GM18858 (cell line): ENCODE measurements around the gene SPIRE1.
"Not testable (repeated sequence)": the region's sequence is repeated elsewhere in the genome, so short reads cannot be mapped to it uniquely, and the experiment has no call there.

Experiments used
- ATAC-seq: cut with Tn5 transposase; IDR thresholded peaks from one replicate; pipeline ENCODE4 v1.9.1; 2021; ENCODE audit not compliant: unreplicated experiment

SPIRE1 gene

DNA sequence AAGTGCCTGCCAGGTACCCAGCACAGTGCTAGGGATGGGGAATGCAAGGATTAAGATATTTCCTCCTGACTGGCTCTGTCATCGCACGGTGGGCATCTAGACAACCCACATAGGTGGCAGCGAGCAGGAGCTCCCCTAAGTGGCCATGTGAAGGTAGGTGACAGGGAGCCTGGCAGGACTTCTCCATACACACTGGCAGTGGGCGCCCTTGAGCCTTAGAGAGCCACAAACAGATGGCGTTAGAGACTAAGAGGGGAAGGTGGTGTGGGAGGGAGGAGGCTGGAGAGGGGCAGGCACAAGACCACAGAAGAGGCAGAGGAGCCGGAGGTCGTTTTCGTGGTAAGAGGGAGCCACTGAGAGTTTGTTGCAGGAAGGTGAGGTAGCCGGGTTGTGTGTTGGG is 235.0 kb downstream of the SPIRE1 start:
- ATAC-seq: no peak

DNA sequence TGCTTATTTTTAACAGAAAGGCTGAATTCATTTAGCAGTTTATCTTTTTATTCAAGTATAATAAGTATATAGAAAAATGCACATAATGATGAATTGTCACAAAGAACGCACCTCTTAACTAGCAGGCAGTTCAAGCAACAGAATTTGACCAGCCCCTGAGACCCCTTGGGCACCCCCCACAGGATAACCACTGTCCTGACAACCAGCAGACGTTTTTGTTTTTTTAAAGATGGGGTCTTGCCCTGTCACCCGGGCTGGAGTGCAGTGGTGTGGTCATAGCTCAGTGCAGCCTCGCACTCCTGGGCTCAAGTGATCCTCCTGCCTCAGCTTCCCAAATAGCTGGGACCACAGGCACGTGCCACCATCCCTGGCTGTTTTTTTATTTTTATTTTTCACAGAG is 236.2 kb downstream of the SPIRE1 start:
- ATAC-seq: no peak

DNA sequence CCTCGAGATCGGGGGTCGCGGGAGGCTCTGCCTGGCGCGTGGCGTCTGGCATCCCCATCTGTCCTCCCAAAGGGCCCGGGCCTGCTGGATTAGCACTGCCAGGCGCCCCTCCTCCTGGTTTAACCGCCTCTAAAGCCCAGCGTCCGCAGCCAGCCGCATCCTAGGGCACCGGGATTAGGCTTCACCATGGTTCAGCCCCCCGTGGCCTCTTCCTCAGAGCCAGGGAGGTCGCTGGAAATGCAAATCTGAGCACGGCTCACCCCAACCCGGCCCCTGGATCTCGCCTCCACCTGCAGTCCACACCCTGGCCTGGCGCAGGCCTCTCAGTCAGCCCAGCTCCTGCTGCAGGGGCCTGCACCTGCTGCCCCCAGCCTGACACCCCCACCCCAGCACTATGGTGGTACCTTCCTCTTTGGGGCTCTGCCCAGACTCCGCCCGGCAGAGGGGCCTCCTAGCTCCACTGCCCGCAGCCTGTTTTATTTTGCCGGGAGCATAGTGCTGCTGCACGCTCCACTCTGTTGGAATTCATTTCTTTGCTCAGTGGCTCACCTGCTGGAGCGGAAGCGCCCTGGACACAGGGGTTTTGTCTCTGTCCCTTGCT is 237.0 kb downstream of the SPIRE1 start:
- no peak for ATAC-seq

DNA sequence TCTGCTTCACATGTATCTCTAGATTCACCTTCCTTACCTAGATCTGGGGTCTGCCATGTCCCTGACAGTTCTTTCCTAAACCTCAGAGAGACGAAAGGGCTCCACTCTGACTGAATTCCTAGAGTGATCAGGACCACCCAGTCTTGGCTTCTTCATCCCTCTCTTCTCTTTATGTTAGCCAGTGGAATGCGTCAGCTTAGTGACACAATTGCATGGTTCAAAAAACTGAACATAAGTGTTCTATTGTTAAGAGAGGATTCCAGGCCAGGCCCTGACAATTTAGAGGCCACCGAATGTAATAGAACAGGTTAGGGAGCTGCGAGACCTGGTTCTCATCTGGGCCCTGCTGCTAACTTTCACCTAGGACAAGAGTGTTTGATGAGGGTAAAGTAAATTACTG is 240.2 kb downstream of the SPIRE1 start:
- ATAC-seq: no peak

DNA sequence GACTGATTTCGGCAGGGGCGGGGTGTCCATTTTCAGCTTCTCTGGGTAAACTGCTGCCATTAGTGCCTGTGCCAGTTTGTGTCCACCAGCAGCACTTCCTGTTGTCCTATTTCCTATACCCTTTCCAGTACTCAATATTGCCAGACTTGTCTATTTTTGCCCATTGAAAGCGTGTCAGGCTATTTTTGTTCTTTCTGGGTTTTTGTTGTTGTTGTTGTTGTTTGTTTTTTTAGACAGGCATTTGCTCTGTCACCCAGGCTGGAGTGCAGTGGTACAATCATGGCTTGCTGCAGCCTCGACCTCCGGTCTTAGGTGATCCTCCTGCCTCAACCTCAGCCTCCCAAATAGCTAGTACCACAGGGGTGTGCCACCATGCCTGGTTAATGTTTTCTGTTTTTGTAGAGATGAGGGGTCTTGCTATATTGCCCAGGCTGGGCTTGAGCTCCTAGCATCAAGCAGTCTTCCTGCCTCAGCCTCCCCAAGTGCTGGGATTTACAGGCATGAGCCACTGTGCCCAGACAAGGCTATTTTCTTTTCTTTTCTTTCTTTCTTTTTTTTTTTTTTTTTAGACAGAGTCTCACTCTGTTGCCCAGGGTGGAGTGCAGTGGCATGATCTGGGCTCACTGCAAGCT is 241.7 kb downstream of the SPIRE1 start:
- ATAC-seq: no peak

DNA sequence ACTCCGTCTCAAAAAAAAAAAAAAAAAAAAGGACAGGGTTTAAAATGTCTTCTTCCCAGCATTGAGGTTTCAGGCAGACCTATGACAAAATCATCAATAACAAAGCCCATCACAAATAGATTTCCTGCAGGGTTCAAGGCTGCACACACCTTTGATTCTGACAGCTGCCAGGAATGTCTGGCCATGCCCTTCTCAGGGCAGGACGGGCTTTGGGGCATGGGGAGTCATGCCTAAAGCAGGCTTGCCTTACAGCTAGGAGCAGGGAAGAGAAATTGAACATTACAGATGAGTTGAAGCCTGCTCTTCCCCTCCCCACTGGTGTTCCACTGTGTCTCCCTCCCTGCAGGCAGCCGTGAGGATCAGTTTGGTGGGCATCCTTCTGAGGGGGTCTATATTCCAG is 246.5 kb downstream of the SPIRE1 start:
- no peak for ATAC-seq

DNA sequence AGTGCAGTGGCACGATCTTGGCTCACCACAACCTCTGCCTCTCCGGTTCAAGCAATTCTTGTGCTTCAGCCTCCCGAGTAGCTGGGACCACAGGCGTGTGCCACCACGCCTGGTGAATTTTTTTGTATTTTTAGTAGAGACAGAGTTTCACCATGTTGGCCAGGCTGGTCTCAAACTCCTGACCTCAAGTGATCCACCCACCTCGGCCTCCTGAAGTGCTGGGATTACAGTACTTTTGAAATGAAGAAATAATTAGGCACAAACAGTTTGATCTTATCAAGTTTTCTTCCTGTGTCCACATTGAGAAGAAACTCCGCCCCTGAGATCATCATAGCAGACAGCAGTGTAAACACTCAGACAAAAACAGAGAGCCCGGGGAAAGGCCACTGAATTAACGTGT is 247.2 kb downstream of the SPIRE1 start:
- not testable (repeated sequence) for ATAC-seq

DNA sequence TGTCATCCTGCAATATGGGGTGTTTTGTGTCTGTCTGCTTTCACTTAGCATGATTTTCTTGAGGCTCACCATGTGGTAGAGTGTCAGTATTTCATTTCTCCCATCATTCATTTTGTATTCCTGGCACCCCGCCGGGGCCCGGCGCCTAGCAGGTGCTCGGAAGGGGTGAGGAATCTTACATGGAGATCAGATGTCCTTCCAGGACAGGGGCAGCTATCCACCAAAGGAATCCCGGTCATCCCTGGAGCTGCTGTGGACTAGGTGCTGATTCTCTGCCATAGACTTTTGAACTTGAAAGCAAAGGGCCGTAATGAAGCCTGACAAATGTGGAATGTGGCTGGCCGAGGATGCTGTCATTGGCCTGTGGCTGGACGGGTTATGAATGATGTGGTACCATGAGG is 247.8 kb downstream of the SPIRE1 start:
- no peak for ATAC-seq

DNA sequence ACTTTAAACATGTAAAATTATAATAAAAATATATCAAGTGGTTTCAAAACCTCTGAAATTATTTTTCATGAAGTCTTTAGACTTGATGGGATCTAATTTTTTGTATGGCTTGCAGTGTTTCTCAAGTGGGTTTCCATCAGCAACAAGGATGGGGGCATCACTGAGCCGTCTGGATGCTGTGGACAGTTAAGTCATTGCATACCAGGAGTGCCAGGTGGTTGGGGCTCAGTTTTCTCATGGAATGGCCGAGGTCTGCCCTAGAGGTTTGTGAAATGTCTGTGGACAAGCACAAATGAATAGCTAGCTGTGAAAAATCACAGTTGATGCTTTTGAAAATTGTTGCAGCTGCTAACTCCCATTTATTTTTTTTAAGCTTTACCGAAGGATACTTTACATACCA is 248.4 kb downstream of the SPIRE1 start:
- ATAC-seq: no peak

DNA sequence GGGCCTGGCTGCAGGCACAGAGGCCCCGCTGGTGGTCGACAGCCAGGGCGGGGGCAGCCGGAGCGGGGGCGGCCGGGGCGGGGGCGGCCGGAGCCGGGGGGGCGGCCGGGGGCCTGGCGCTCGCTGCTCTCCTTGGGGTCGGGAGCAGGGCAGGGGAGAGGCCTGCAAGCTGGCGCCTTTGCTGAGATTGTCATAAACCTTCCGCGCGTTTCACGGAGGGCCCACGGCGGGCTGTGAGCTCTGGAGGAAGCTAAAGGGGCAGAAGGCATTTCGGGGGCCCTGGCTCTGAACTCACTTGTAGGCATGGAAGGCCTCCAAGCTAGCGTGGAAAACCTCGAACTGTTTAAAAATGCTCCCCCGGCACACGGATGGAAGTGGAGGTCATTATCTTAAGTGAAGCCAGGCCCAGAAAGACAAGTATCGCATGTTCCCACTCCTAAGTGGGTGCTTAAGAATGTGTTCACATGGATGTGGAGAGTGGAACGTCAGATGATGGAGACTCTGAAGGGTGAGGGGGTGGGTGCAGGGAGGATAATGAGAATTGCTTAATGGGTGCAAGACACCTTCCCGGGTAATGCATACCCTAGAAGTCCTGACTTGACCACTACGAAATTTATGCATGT is 249.5 kb downstream of the SPIRE1 start:
- ATAC-seq: peak; percentile 5

DNA sequence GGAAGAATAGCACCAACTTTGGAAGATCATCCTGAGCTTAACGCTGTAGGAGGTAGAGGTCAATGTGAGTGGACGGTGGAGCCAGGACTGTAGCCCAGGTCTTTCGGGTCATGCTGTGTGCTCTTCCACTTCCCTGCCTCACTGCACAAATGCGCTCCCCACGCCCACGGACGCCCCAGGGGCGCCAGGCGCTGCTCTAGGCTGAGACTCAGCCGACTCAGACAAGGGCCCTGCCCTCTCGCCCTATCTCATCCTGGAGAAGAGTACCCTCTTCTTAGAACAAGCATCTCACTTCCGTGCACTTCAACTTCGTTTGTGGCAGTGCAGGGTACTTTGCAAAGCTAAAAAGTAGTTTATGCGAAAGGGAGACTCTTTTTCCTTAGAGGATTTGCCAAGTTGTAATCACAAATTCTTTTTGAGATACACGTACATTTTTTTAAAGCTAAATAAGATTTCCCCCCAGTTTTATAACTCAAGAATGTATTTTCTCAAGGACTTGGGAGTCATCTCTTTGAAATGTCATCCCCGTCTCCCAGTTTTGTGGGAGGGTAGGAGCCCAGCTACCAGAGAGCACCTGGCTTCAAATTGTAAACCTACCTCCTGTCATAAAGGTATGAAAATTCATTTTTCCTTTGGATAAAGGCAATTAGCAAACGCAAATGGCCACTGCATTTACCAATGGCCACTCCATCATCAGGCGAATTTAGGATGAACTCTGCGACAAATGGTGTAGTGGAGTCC is 251.4 kb downstream of the SPIRE1 start:
- no peak for ATAC-seq

DNA sequence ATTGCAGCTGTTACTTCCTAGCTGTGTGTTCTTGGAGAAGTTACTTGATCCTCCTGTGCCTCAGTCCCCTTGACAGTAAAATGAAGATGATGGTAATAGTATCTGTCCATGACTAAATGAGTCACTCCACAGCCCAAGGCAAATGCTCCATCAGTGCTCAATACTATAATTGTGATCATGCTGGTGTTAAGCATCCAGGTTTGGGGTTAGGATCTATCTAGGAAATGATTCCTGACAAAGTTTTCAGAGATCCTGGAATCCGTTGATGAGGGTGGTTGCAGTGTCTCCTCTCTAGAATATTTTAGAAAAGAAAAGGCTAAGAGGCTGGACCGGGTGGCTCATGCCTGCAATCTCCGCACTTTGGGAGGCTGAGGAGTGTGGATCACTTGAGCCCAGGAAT is 252.8 kb downstream of the SPIRE1 start:
- no peak for ATAC-seq

DNA sequence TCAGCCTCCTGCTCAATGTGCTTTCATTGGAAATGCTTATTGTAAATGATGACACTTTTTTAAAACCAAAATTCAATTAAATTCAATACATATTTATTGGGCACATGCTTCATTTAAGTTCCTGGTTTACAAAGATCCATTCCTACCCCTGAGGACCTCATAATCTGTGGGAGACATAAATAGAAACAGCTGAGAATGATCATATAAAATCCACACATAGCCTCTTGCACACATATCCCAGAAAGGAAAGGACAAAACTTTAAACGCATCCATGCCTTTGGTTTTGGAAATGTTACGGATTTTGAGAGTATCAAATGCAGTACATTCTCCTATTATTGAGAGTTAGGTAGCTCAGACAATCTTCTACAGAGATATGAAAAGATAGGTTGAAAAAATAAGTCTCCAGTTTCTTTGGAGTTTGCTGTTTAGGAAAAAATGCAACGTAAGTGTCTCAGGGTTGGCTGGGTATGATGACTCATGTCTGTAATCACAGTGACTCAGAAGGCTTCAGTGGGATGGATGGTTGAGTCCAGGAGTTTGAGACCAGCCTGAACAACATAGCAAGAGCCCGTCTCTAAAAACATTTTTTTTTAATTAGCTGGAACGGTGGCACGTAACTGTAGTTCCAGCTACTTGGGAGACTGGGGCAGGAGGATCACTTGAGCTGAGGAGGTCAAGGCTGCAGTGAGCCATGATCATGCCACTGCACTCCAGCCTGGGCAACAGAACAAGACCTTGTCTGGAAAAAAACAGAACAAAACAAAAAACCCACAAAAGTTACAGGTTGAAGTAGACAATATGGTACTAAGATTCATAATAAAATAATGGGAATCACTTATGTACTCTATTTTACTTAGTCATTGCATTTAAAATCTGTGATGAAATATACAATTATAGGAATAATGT is 254.1 kb downstream of the SPIRE1 start:
- ATAC-seq: no peak

DNA sequence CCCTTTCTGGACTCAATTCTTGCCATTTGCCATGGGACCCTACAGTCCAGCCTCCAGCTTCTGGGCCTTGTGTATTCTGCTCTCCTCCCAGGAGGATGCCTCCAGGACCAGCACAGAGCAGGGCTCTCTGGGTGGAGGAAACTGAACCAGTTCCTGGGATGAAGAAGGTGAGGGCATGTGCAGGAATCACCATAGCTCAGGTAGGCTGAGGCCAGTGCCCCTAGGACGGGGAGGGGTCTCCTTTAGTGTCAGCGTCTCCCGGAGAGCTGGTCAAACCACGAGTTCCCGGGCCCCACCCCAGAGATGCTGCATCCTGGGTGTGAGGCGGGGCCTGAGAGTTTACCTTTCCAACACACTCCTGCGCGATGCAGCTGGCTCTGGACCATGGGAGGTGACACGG is 256.0 kb downstream of the SPIRE1 start:
- no peak for ATAC-seq

DNA sequence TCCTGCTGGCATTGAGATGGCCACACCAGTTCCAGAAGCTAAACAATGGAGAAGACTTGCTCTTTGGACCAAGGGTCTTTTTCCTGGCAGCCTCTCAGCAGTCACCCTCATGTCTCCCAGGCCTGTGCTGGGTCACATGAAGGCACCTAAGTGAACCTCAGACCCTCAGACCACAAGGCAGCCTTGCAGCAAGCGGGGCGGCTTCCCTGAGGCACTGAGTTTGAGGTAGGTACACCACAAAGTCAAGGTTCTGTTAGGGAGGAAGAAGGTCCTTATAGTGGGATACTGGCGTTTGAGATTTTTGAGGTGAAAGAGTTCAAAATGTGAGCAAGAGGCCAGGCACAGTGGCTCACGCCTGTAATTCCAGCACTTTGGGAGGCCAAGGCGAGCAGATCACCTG is 258.7 kb downstream of the SPIRE1 start:
- no peak for ATAC-seq

DNA sequence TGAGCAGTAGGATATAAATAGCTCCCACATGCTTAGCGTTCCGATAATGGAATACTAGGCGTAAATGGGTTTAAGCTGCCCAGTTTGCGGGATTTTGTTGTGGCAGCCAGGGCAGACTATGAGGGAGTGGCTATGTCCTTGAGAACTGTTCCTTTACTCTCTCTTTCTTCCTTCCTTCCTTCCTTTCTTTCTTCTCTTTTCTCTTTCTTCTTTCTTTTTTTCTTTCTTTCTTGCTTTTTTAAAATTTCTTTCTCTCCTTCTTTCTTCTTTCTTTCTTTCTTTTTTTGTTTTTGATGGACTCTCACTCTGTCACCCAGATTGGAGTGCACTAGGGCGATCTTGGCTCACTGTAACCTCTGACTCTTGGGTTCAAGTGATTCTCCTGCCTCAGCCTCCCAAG is 259.3 kb downstream of the SPIRE1 start:
- no peak for ATAC-seq

DNA sequence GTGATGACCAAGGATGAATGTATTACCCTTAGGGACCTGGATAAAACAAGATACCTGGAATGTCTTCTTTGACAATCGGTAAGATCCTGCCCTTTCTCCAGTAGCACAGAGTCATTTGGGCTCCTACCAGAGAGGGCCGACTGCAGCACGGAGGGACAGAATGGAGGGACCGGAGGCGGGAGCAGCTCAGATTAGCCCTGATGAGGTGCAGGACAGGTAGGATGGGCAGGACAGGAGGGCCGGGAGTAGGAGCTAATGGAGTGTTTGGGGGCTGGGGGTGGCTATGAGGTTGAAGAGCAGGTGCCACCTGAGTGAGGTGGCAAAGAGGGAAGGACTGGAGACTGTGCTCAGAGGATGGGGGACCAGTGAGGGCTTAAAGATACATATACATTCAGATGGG is 260.1 kb downstream of the SPIRE1 start:
- no peak for ATAC-seq

DNA sequence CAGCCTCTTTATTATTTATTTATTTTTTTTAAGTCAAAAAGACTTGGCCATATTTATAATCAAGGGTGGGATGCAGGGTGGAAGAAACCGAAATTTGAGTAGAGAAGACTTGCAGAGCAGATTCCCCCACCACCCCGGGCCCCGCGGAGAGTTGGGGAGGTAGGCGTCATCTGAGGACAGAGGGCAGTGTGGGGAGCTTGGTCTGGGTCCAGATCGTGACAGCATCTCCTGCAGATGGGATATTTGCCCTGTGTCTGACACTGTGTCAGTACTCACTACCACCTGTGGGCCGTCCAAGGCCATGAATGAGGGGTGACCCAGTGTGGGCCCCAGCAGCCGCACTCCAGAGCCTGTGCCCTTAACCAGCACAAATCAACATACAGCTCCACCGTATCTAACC is 260.7 kb downstream of the SPIRE1 start:
- no peak for ATAC-seq
